GM18498 (cell line): ENCODE measurements around the gene TCF19.
"Not testable (repeated sequence)": the region's sequence is repeated elsewhere in the genome, so short reads cannot be mapped to it uniquely, and the experiment has no call there.

Experiments
- ATAC-seq: cut with Tn5 transposase; IDR thresholded peaks from one replicate; pipeline ENCODE4 v1.9.1; 2021; ENCODE audit warnings: mild to moderate bottlenecking, moderate library complexity; ENCODE audit not compliant: unreplicated experiment

Gene TCF19

DNA sequence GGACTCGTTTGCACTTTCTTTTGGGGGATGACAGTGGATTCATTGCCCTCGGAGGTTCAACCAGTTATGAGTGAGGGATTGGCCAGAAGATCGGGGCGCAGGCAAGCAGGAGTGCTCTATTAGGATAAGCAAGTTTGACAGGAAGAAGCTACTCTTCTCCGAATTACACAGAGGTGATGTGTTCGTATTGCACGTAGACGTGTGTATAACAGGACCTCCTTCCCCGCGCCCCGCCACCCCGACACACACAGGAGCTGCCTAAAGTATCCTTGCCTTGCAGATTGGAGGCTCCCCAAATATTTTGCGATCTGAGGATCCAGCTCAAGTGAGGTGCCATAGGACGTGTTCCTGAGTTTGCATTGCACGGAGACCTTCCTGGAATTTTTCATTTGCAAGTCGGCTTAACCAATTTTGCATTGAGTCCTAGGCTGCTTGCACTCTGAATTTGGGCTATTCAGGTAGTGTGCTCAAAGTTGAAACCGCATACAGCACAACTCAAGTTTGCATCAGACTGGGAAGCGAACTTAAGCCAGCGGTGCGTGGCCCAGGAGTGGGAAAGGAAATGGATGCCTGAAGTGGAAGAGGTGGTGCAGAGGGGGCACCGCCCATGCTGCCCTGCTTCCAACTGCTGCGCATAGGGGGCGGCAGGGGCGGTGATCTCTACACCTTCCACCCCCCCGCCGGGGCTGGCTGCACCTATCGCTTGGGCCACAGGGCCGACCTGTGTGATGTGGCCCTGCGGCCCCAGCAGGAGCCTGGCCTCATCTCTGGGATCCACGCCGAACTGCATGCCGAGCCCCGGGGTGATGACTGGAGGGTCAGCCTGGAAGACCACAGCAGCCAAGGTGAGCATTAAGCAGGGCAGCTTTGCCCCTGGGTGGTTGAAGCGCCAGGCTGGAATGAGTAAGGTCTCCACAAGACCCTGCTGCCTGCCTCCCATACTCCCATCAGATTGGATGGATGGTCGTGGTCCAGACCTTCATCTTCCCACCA is 770 bp downstream of the TCF19 start:
- ATAC-seq = no peak

DNA sequence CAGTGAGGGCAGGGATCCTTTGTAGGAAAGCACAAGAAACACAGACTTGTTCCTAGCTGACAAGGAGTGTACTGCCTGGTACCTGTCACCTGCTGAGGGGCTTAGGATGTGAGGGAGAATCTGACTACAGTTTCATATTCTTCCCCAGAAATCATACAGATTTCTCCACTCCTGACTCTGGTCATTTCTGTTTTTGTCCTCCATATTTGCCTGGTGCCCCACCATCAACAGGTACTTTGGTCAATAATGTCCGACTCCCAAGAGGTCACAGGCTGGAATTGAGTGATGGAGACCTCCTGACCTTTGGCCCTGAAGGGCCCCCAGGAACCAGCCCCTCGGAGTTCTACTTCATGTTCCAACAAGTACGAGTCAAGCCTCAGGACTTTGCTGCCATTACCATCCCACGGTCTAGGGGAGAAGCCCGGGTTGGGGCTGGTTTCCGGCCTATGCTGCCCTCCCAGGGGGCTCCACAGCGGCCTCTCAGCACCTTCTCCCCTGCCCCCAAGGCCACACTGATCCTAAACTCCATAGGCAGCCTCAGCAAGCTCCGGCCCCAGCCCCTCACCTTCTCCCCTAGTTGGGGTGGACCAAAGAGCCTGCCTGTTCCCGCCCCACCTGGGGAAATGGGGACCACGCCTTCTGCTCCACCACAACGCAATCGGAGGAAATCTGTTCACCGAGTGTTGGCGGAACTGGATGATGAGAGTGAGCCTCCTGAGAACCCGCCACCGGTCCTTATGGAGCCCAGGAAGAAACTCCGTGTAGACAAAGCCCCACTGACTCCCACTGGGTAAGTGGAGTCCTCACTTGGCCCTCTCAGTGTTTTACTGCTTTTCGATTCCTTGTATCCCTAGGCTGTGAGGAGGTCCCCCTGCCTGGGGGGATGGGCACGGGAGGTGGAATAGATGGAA is 3.1 kb downstream of the TCF19 start:
- ATAC-seq = no peak

DNA sequence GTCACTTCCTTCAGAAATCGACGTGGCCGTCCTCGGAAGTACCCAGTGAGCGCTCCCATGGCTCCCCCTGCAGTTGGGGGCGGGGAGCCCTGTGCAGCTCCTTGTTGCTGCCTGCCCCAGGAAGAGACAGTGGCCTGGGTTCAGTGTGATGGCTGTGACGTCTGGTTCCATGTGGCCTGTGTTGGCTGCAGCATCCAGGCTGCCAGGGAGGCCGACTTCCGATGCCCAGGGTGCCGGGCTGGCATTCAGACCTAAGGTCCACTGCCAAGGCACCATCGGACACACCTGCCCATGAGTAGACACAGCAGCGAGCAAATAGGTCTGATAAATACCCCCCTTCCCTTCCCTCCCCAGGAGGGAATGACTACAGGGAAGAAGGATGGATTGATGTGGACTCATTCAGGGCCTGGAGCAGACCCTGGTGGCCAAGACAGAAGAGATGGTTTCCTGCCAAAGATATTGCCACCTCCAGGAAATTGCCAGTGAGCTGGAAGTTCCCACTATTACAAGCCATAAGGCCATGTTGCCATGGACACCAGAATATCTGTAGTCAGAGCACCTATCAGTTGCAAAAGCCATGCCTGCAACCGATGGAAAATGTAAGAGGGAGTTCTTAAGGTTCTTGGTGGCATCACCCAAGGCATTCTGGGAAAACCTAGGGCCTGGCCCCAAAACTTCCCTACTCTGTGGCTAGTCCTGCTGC is 4.2 kb downstream of the TCF19 start:
- ATAC-seq = no peak

DNA sequence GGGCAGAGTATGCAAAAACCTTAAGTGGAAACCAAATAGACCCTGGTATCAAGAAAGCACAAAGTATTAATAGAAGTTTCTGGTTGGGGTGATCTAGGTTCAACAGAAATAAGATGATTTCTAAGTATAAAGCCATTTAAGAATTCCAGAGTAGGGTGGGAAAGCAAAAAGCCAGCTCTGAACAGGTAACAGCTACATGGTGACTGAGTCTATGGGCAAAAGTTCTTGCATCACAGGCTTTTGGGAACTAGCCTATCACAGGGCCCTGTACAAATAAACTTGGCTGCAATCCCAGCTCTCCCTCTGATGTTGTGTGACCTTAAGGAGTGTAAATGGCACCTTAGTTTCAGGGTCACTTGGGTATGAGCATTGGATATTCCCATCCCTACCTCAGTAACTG is 5.5 kb downstream of the TCF19 start:
- ATAC-seq = no peak

DNA sequence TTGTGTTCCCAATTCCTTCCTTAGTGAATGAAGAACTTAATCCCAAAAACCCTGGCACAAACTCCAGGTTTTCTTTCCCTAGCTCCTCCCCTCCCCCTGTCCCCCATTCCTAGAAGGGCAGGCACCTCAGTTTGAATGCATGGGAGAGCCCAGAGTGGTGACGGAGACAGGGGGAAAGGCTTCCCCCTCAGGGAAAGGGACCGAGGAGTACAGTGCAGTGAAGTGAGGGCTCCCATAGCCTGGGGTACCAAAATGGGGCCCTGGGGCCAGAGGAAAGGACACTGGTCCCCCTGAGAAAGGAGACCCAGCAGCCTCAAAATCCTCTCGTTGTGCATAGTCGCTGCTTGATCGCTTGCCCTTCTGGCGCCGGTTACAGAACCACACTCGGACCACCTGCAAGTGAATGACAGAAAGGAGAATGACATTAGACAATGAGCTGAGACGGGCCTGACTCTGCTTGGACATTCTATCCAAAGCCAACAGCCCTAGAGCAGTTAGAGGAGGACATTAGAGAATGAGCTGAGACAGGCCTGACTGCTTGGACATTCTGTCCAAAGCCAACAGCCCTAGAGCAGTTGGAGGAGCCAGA is 6.2 kb downstream of the TCF19 start:
- not testable (repeated sequence) for ATAC-seq

DNA sequence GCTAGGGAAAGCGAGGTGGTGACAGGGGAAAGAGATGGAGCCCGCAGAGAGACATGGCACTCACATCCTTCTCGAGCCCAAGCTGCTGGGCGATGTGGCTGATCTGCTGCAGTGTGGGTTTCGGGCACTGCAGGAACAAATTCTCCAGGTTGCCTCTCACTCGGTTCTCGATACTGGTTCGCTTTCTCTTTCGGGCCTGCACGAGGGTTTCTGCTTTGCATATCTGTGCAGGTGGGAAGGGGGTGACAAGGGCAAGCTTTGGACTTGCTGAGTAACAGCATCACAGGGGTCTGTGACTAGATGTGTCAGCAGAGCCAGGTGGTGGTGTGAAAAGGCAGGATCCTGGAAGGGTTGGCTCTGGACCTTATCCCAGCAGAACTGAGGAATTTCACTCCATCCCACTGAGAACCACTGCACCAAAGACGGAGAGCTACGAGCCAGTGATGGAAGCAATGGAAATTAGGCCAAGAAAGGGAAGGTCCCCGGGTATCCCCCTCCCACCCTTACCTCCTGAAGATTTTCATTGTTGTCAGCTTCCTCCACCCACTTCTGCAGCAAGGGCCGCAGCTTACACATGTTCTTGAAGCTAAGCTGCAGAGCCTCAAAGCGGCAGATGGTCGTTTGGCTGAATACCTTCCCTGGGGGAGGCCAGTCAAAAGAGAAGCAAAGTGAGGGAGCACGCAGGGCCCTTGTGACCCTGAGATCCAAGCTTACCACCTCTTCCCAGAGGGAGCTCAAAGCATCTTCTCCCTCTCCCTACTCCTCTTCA is 6.9 kb downstream of the TCF19 start:
- peak; percentile 79 for ATAC-seq

DNA sequence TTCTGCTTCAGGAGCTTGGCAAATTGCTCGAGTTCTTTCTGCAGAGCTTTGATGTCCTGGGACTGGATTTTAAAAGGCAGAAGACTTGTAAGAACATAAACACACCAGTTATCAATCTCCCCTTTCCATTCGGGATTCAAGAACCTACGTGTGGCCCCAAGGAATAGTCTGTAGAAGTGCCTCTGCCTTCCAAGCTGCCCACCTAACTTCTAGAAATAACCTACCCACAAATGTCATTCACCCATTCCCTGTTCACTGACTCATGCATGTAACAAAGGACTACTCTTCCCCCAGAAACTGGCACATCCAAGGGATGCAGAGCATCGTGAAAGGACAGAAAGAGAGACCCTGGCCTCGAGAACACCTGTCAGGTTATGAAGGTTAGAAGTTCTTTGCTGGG is 7.6 kb downstream of the TCF19 start:
- ATAC-seq = no peak

DNA sequence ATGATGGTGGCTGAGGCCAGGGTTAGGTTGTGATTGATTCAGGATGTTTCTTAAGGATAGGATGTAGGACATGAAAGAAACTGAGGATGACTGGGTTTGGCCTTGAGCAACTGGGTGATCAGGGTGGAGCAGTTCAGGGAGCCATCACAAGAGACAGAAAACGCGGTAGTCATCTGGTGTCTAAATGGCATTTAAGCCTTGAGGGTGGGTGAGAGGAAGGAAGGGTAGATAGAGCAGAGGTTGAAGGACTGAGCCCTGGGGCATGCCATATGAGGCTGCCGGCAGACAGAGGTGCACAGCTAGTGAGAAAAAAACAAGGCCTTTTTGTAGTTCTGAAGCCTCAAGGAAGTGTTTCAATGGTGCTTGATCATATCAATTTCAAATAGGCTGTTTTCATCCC is 10.2 kb downstream of the TCF19 start:
- ATAC-seq = no peak

DNA sequence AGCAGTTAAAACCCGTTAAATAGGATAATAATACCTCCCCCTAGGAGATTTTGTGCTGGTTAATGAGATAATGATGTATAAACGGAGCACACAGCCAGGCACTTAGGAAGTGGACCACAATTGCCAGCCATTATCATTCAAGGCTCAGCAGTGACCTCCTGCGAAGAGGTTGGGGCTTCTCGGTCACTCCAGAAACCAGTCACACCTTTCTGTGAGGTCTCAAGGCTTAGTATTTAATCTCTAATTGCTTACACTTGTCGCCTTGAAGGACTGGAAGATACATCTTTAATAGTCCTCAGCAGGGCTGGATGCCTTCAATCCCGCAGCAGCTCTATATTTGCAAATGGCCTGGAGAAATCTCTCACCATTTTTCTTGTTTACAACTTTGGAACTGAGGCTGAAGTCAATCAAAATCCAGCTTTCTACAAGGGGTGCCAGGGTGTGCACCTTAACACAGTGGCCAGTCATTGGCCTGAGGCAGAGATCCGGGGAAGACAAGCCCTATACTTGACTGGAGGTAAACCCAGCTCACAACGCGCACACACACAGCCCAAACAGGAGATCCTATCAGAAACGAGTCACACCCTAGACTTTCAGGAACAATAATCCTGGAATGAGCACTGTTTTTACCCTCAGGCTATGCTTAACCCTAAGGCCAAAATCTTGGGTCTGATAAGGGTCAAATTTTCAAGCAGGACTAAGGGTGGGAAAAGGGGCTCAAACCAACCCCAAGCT is 10.9 kb downstream of the TCF19 start:
- no peak for ATAC-seq

DNA sequence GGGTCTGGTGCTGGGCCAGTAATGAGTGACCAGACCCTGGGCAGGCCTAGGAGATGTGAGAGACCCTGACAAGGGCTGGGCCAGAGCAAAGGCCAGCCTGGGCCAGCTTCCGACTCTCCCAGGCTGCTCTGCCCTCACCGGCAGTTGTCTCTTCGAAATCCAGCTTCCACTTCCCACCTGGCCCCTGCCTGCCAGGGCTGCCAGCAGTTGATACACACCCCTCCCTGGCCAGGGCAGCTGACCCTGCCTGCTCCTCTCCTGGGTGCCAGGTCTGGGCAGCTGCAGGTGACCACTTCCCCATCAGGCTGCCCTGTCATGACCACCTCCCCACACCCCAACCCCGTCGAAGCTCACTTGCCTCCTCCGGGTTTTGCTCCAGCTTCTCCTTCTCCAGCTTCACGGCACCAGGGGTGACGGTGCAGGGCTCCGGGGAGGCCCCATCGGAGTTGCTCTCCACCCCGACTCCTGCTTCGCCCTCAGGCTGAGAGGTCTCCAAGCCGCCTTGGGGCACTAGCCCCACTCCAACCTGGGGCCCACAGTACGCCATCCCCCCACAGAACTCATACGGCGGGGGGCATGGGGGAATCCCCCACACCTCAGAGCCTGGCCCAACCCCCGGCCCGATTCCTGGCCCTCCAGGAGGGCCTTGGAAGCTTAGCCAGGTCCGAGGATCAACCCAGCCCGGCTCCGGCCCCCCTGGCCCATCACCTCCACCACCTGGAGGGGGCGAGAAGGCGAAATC is 11.6 kb downstream of the TCF19 start:
- ATAC-seq = not testable (repeated sequence)

DNA sequence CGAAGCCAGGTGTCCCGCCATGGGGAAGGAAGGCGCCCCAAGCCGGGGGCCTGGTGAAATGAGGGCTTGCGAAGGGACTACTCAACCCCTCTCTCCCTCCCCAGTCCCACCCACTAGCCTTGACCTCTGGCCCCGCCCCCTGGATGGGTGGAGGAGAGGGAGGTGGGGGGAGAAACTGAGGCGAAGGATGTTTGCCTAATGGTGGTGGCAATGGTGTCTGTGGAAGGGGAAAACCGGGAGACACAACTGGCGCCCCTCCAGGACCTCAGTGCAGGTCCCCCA is 12.2 kb downstream of the TCF19 start, which contains the start of gene POU5F1:
TSS of gene POU5F1 (minus strand) at position 83 of the 282 bp plus-strand sequence. CDS start at position 21, 62 bp downstream.
- no peak for ATAC-seq

DNA sequence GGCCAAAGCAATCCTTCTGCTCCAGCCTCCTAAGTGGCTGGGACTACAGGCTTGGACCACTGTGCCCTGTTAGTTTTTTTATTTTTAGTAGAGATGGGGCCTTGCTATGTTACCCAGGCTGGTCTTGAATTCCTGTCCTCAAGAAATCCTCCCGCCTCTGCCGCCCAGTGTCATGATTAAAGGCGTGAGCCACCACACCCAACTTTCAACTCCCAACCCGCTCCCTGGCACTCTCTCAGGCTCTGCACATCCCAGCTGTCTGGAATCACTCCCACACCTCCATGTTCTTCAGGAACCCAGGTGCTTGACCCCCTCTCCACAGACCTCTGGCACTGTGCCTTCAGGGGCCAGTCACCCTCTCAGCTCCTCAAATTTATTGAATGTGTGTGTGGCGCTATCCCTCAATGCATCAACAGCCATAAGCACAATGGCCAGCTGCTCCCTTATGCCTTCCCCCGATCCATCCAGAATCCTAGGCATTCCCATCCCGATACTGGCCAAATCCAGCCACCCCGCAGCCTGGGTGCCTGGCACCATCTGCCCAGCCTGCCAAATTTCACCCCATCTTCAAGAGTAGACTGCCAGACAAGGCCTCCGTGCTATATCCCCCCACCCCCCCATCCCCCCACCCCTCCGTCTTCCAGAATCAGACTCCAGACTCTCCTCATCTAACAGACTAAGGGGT is 12.7 kb downstream of the TCF19 start:
- ATAC-seq = no peak

DNA sequence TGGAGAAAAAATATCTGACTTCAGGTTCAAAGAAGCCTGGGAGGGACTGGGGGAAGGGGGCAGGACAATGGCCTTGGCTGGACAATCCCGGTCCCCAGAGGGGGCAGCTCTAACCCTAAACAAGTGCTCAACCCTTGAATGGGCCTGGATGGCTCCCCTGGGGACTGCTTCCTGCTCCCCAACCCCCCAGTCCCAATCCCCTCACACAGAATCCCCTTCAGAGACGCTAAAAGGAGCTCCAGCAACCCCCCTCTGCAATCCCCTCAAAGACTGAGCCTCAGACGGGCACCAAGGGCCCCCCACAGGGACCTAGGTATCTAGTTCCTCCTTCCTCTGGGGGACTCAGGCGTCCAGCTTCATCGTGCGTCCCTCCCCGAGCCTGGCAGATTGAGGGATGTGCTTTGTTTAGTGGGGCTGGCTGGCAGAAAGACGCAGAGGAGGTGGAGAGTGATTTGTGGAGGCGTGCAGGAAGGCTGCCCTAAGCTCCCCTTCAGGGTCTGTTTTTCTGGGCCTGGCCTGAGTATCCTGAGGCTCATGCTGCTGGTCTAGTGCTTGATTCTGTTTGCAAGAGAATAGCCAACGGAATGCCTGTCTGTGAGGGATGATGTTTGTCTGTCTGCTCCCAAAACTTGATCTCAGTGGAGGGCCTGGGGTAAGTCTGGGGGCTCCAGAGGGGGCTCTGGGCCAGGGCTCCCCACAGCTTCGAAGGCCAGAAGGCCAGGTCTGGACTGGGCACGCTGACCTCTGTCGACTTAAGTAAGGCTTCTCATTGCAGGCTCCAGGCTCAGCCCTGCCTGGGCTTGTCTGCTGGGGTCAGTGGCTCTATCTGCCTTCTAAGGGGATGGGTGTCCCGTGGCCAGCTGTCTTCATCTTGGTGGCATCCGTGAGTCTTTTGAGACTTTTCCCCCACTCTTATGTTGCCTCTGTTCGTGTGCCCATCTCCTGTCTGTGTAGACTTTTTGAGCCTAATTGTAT is 13.8 kb downstream of the TCF19 start:
- ATAC-seq = no peak

DNA sequence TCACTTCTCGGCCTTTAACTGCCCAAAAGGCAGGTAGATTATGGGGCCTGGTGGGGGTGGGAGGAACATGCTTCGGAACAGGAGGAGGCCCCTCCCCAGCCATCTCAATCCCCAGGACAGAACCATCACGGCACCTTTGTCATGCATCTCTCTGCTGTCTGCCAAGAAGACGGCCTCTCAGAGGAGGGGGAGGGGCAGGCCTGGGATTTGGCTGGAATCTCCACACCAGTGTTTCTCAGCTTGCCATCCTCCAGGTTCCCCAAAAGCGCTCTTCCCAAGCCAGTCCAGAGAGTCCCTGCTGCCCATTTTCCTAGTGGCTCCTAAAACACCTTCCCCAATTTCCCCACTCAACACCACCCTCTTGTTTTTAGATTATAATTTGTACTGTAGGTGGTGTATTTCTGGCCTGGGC is 14.6 kb downstream of the TCF19 start:
- ATAC-seq = no peak

DNA sequence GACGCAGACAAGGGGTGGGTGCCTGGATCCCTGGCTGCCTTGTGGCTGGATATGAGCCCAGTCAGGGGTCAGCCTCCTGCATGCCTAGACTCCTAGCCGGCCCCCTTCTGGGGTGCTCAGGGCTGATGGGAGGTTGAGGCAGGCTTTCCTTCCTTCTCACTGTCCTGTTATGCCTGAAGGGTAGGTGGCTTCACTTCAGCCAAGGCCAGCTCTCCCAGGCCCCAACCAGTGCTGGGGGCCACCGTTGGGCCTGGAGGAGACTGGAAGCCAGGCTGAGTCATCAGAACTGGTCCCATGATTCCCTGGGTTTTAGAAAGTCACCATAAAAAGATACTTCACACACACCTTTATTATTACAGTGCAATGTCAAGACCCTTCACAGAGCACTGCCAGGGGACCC is 15.0 kb downstream of the TCF19 start:
- ATAC-seq = no peak

DNA sequence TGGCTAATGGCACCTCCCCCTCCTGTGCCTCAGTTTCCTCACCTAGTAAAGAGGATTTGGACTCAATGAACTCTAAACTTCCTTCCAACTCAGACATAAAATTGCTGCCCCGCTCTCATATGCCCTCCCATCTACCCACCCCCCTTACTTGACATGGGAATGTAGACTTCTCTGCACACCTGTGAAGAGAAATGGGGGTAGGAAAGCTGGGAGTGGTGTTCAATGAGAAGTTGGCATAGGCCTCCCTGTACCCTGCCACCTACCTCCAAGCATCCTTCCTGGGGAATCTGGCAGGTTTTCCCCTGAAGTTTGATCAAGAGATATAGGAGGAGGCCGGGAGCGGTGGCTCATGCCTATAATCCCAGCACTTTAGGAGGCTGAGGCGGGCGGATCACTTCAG is 16.0 kb downstream of the TCF19 start:
- ATAC-seq = no peak

DNA sequence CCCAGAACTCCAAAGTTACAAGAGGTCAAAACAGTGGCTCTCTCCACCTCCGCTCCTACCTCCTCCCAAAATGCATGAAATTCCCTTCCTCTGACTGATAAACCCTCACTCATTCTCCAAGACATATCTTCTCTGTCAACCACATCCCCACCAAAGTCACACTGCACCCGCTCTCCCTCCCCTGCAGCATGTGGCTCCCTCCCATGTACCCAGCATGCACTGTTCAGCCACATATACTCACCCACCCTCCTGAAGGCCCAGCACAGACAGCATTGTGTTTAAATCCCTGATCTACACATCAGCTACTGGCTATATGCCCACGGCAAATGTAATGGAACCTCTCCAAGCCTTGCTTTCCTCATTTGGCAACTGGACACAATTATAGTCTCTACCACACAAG is 17.6 kb downstream of the TCF19 start:
- ATAC-seq = no peak
